Measurements from ENCODE around the gene MYL10. TPM values are rescaled to one million over a fixed set of nuclear protein-coding genes. Genes with fewer than 3 reads are reported as not detected.

The MYL10 gene
- total and polyA plus RNA-seq, 2 of the 13 experiments (the other 11 are each of a cell fraction or from before 2014, with no cell fraction given) = not detected

- TF ChIP-seq, protein P1, sequence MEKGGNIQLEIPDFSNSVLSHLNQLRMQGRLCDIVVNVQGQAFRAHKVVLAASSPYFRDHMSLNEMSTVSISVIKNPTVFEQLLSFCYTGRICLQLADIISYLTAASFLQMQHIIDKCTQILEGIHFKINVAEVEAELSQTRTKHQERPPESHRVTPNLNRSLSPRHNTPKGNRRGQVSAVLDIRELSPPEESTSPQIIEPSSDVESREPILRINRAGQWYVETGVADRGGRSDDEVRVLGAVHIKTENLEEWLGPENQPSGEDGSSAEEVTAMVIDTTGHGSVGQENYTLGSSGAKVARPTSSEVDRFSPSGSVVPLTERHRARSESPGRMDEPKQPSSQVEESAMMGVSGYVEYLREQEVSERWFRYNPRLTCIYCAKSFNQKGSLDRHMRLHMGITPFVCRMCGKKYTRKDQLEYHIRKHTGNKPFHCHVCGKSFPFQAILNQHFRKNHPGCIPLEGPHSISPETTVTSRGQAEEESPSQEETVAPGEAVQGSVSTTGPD (CRISPR knock-in tag; IDR thresholded peaks at IDR 0.05) = no peak
- TF ChIP-seq LCORL (IDR thresholded peaks at IDR 0.05) (no peak), LCORL (CRISPR knock-in tag; IDR thresholded peaks at IDR 0.05) (peak; percentile 22; the same call in 1 of the 2 replicates), IRF2 (CRISPR knock-in tag; IDR thresholded peaks at IDR 0.05) (0 out of 2 replicates have a peak, but pooled peaks have one; percentile 22), CC2D1A (CRISPR knock-in tag; IDR thresholded peaks at IDR 0.05) (no peak), PITX1 (CRISPR knock-in tag; IDR thresholded peaks at IDR 0.05) (no peak), ZSCAN9 (CRISPR knock-in tag; IDR thresholded peaks at IDR 0.05; ENCODE audit: borderline replicate concordance) (no peak), ZNF580 (CRISPR knock-in tag; IDR thresholded peaks at IDR 0.05; ENCODE audit: borderline replicate concordance, low read depth) (peak; percentile 38; the same call in 1 of the 2 replicates), KLF13 (CRISPR knock-in tag; IDR thresholded peaks at IDR 0.05) (no peak), NR3C1 (CRISPR knock-in tag; IDR thresholded peaks at IDR 0.05) (no peak), ZNF879 (CRISPR knock-in tag; IDR thresholded peaks at IDR 0.05) (no peak), ELF3 (CRISPR knock-in tag; IDR thresholded peaks at IDR 0.05) (peak; percentile 16; the same call in 1 of the 2 replicates), CHCHD3 (CRISPR knock-in tag; IDR thresholded peaks at IDR 0.05) (no peak), ZNF607 (CRISPR knock-in tag; IDR thresholded peaks at IDR 0.05; ENCODE audit: borderline replicate concordance) (no peak), KDM2A (CRISPR knock-in tag; IDR thresholded peaks at IDR 0.05; ENCODE audit: borderline replicate concordance, low read depth) (peak; percentile 64; the same call in 1 of the 2 replicates), RERE (CRISPR knock-in tag; IDR thresholded peaks at IDR 0.05; ENCODE audit: low read depth) (no peak), HNF4A (CRISPR knock-in tag; IDR thresholded peaks at IDR 0.05) (0 out of 2 replicates have a peak, but pooled peaks have one; percentile 7), SALL1 (CRISPR knock-in tag; IDR thresholded peaks at IDR 0.05) (peak; percentile 43), ZC3H4 (CRISPR knock-in tag; IDR thresholded peaks at IDR 0.05; ENCODE audit: borderline replicate concordance) (no peak), ZHX1 (CRISPR knock-in tag; IDR thresholded peaks at IDR 0.05; ENCODE audit: low read depth) (no peak), RXRB (CRISPR knock-in tag; IDR thresholded peaks at IDR 0.05; ENCODE audit: borderline replicate concordance) (peak; percentile 21; the same call in 1 of the 2 replicates)
Observed at GRCh38 chr7:101602484-101603241, 26.4 kb downstream of the MYL10 start (continued).

Data from HepG2 (cell line).